ENCODE data around the gene ESM1.
"Not testable (repeated sequence)": the region's sequence is repeated elsewhere in the genome, so short reads cannot be mapped to it uniquely, and the experiment has no call there.

Gene ESM1

GRCh38 chr5:54985301-54986268 is at the start of gene ESM1:
Gene ESM1, minus strand, starts transcription at chr5:54985593. Its CDS starts 76 bp downstream, at chr5:54985517.
- no peak for DNase-seq

- no peak for DNase-seq
Measured at GRCh38 chr5:55033568-55033967, 48.2 kb upstream of the ESM1 start.

GRCh38 chr5:55031492-55031891 is 46.1 kb upstream of the ESM1 start:
- no peak for DNase-seq

DNA sequence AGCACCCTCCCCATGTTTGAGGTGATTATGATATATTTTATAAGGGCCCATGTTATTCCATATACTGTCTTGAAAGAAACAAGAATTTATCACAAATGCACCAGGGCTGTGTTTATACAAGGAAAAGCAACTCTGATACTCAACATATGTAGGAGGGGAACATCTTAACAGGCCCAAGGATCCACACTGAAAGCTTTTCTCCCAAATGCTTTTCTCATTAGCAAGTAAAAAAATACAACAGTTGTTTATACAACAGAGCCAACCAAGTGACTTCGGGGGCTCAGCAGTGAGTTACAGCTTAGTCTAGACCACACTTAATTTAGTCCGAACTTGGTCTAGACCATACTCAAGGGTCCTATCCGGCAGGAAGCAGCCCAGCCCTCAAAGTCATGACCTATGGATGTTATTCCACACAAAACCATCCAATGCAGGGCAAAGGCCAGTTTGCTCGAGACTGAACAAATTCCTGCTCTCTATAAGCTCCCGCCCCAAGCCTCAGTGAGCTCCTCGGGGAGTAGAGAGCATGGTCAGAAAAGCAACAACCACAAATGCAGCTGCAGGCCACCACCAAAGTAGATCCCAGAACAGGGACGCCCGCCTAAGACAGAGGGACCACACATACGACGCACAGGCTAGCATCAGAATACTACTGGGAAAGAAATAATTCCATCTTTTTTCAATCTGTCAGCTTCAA is 45.4 kb upstream of the ESM1 start:
- no peak for DNase-seq

DNA sequence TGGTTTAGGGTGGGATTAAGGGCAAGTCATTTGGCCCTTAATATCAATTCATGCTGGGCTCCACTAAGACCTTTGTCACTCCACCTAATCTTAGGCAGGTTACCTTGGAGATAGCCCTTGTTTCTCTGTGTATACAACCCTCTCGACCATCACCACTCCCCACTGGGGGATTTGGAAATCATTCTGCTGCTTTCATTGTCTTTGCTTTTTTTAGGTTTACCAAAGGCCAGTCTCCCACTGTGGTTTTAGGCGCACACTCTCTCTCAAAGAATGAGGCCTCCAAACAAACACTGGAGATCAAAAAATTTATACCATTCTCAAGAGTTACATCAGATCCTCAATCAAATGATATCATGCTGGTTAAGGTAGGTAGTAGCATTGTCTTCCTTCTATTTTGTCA is 44.8 kb upstream of the ESM1 start:
- DNase-seq, result no peak

GRCh38 chr5:55027595-55027994 is 42.2 kb upstream of the ESM1 start:
- DNase-seq, result no peak

- DNase-seq, result no peak
Measured at GRCh38 chr5:55022450-55022849, 37.1 kb upstream of the ESM1 start.

DNA sequence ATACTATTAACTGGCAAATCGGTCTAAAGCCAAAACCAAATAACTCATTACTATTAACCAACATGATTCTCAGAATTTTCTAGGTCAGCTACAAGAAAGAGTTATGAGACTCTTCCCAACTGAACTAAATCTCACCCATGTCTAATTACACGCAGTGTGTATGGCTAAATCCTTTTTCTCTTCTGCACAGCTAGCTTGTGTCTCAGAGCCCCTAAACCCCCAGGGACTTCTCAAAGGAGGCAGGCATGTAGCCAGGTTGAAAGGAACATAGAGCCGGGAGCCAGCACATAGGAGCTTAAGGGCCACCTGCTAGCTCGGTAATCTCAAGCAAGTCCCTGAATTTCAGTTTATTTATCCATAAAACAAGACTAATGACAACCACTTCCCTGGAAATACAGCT is 36.4 kb upstream of the ESM1 start:
- no peak for DNase-seq

DNA sequence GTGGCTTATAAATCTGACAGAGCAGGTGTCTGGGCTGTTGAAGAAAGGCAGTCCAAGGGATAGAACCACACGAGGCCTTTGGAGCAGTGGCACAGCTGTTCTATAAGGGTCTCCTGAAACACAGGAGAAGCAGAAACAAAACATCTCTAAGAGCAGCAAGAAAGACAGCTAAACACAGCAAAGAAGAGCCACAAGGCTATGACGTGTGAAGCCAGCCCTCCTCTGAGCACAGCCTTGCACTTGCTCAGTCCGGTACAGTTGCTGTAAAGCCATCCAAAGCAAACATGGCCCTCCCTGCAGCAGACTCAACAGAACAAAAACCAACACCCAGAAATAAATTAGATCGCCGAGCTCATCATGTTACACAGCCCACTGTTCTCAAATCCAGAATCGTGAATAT is 36.0 kb upstream of the ESM1 start:
- DNase-seq, result no peak

GRCh38 chr5:55010149-55010548 is 24.8 kb upstream of the ESM1 start:
- DNase-seq, result not testable (repeated sequence)

DNA sequence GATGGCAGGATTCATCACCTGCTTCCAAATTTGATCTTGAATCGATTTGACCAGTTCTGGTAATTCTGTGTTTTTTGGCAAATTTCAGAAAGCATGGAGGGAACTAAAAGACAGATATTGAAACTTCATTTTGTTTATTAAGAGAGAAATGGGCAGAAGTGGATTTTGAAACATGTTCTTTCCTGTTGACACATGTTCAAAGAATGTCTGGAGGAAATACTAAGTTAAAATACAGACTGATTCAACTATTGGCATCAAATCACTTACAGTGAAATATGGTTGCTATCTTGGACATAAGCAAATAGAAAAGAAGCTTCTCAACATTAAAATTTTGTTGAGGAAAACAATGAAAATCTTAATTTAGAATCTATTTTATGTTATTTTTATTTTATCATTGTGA is 19.3 kb upstream of the ESM1 start:
- no peak for DNase-seq

GRCh38 chr5:55003432-55004065 is 18.2 kb upstream of the ESM1 start:
- DNase-seq, result no peak

GRCh38 chr5:55002166-55002565 is 16.8 kb upstream of the ESM1 start:
- DNase-seq, result not testable (repeated sequence)

GRCh38 chr5:54997081-54997480 is 11.7 kb upstream of the ESM1 start:
- DNase-seq, result no peak

DNA sequence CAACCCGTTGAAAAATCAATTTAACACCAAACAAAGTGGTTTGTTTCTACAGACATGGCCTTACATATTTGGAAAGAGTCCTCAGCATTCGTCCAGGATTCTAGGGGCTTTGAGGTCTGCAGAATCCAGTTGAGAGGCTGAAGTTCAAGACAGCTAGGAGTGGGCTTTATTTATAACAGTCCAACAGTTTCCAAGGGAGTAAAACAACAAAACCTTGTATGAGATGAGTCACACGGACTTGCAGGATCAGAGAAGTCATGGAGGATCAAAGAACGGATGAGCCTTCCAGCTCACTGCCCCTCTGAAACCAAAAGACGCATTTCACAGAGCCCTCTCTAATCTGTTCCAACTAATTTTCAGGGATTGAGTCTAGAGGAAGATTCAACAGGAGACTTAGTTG is 11.1 kb upstream of the ESM1 start:
- DNase-seq, result no peak

DNA sequence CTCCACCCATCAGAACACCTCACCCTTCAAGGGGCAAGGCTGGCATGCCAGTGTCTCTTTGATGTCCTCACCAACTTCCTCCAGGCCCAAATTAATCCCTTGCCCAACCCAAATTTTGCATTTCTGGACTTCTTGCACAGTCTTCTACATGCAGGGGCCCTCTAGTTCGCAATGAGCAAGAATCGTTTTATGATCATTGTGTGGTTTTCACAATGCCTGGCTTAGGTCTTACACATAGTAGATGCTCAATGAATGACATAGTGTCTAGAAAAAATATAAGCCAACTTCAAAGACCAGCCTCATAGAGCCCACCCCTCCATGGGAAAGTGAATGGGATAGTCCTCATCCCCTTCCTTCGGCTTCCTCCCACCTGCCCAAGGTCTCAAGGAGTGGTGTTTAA is 9.8 kb upstream of the ESM1 start:
- no peak for DNase-seq

DNA sequence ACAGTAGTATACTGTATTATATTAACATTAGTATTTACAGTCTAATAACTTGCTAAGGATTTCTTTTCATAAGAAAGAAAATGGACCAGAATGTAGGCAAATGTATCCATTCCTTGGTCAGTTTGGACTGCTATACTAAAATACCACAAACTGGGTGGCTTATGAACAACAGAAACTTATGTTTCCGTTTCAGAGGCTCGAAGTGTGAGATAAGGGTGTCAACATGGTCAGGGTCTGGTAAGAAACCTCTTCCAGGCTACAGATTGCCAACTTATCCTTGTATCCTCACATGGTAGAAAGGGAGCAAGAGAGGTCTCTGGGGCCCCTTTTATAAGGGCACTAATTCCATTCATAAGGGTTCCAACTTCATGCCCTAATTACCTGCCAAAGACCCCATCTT is 9.2 kb upstream of the ESM1 start:
- DNase-seq, result no peak

GRCh38 chr5:54993318-54993717 is 7.9 kb upstream of the ESM1 start:
- DNase-seq, result no peak

DNA sequence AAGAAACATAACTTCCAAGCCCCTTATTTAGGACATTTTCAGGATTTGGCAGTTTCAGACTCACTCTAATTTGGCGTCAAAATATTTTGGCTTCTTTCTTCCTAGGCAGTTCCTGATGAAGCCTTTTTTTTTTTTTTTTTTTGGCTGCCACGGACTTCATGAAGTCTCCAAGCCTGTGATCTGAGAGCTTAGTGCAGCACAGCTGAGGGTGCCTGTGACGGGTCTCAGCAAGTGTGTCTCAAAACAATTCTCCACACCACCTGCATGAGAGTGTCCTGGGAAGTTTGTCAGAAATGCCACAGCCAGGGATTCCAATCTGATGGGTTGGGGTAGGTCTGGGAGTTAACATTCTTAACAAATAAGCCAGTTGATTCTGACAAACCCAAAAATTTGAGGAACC is 6.0 kb upstream of the ESM1 start:
- DNase-seq, result no peak

- no peak for DNase-seq
Measured at GRCh38 chr5:54990841-54991258, 5.5 kb upstream of the ESM1 start.

DNA sequence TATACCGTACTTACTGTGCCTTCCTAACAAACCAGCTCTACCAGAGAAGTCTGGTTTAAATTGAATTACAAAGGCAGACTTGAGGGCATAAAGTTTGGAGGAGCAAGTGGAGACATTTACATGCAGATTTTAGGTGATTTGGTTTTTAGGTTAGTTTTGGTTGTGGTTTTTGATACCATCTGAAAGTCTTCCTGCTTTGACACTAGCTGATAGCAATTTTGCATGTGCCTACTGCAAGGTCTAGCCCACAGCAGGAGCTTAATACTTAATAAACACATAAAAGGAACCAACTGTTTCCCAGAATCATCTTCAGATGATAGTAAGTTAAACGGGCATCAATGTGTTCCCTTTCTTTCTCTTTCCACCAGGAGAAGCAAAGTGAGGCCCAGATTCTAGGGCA is 3.4 kb upstream of the ESM1 start:
- no peak for DNase-seq

DNA sequence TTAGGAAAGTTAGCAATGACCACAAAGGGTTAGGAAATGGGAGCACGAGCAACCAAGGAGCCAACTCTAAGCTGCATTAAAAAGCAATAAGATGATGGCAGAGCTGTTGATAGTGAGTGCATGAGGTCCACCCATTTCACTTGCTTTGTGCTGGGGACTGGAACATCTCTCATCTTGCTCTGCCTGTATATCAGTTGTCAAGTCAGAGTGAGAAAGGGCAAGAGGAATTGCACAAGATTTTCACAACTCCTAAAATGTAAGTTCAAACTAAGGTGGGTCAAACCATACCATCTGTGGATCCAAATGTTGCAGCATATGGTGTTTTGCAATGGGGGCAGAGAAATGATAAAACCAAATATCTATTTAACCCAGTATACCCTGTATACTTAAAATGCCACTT is 2.8 kb upstream of the ESM1 start:
- no peak for DNase-seq

GRCh38 chr5:54986269-54986654 is 869 bp upstream of the ESM1 start:
- DNase-seq, result no peak

GRCh38 chr5:54981928-54982327 is 3.5 kb downstream of the ESM1 start:
- DNase-seq, result no peak

All from SHP77 treated with DMSO at 0.1 percent for 48 hours (cell line).